Fibroblast of lung (primary cell): ENCODE data around the gene MIA2. TPM values are rescaled to one million over a fixed set of nuclear protein-coding genes. Genes with fewer than 3 reads are reported as not detected.
"Not testable (repeated sequence)": the region's sequence is repeated elsewhere in the genome, so short reads cannot be mapped to it uniquely, and the experiment has no call there.

Experiments used
- DNase-seq, 2 donors: peaks; one replicate each; pipeline versions ENCODE4 v3.0.0 to v3.0.0-alpha.2; 2010; ENCODE audit warnings: low read depth in 2 of 2
- H2AFZ ChIP-seq: 2 replicates; pipeline ENCODE4 v1.5.1; 2012; ENCODE audit warnings: low read length, control low read depth, inconsistent platforms
- H3K27ac ChIP-seq: 2 replicates; pipeline ENCODE4 v1.5.1; 2011; ENCODE audit warnings: low read length, control low read depth; ENCODE audit not compliant: insufficient read depth
- H3K27me3 ChIP-seq: 2 replicates; pipeline ENCODE4 v1.5.1; 2011; ENCODE audit warnings: mild to moderate bottlenecking, low read length; ENCODE audit not compliant: control insufficient read depth, insufficient read depth
- H3K36me3 ChIP-seq: 2 replicates; pipeline ENCODE4 v1.5.1; 2011; ENCODE audit warnings: low read length; ENCODE audit not compliant: control insufficient read depth, insufficient read depth
- H3K4me1 ChIP-seq: 2 replicates; pipeline ENCODE4 v1.5.1; 2011; ENCODE audit warnings: low read length; ENCODE audit not compliant: control insufficient read depth, insufficient read depth; ENCODE audit errors: extremely low read depth
- H3K4me2 ChIP-seq: 2 replicates; pipeline ENCODE4 v1.5.1; 2011; ENCODE audit warnings: low read length, control low read depth; ENCODE audit not compliant: insufficient read depth; ENCODE audit errors: extremely low read depth
- H3K4me3 ChIP-seq, 4 experiments: fragments of 200-600 bp in 1 of 4; sonication (generic) in 1 of 4; replicated peaks in 1 of 4; 2 replicates each; pipeline ENCODE4 v1.5.1; 2011 to 2016; ENCODE audit warnings: low read length in 4 of 4, low read depth in 3 of 4, mild to moderate bottlenecking in 3 of 4, control low read depth in 2 of 4, inconsistent platforms in 1 of 4, mixed read lengths in 1 of 4; ENCODE audit not compliant: insufficient read depth in 1 of 4; ENCODE audit errors: control extremely low read depth in 1 of 4
- H3K79me2 ChIP-seq: 2 replicates; pipeline ENCODE4 v1.5.1; 2012; ENCODE audit warnings: mild to moderate bottlenecking, low read length, inconsistent platforms; ENCODE audit not compliant: control insufficient read depth, insufficient read depth
- H3K9ac ChIP-seq: 2 replicates; pipeline ENCODE4 v1.5.1; 2011; ENCODE audit warnings: mild to moderate bottlenecking, low read length, control low read depth; ENCODE audit not compliant: insufficient read depth
- H3K9me3 ChIP-seq: 2 replicates; pipeline ENCODE4 v1.5.1; 2012; ENCODE audit warnings: low read depth, low read length; ENCODE audit not compliant: control insufficient read depth, insufficient read depth
- H4K20me1 ChIP-seq: 2 replicates; pipeline ENCODE4 v1.5.1; 2011; ENCODE audit warnings: low read length; ENCODE audit not compliant: control insufficient read depth, insufficient read depth; ENCODE audit errors: extremely low read depth
- EZH2 ChIP-seq: IDR thresholded peaks from 2 replicates; pipeline ENCODE4 v1.5.1; 2012; ENCODE audit warnings: low read length, control low read depth, mild to moderate bottlenecking; ENCODE audit errors: missing control alignments
- polyA plus RNA-seq, 2 donors: library from polyadenylated mRNA; depleted of rRNA in 1 of 2; stranded (reverse) in 1 of 2; unstranded in 1 of 2; fragments of >200 nt; gene quantifications; 2 replicates each; pipeline ENCODE4 v1.2.1, GENCODE V29; 2011 to 2012; ENCODE audit warnings: missing spikeins in 1 of 2
- total RNA-seq: library from RNA; depleted of rRNA; stranded (reverse); fragments of >200 nt; gene quantifications from 2 replicates; pipeline ENCODE4 v1.2.1, GENCODE V29; 2014
- TF ChIP-seq, protein P1 (sequence below), 2 donors: IDR thresholded peaks in 1 of 2; conservative IDR thresholded peaks in 1 of 2; 1 replicate in 1 of 2; 2 replicates in 1 of 2; pipeline ENCODE4 v1.5.1; 2011 to 2012; ENCODE audit warnings: low read length in 2 of 2, control low read depth in 1 of 2, inconsistent platforms in 1 of 2, low read depth in 1 of 2, mild to moderate bottlenecking in 1 of 2

Gene MIA2
- total and polyA plus RNA-seq, 2 donors (not counting 1 experiment from before 2014, with no cell fraction given), result 9.7 to 15.0 TPM

DNA sequence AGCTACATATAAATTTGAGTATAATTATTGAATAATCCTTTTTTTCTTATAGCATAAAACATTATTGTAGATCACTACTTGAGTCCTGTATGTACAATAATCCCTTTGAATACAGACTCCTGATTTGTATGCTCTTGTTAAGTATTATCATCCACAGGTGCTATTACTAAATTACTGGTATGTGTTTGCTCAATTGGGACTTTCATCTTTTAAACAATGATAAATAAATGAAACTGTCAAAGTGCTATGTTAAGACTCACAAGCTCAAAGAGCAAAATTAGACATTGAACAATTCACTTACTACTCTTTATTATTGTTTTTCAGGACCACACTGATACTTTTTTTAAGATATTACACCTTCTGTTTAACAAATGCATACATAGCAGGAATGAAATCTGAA is 17.8 kb downstream of the MIA2 start:
- Histone ChIP-seq H3K36me3 (no peaks in the 10 kb centered on the region), H3K9ac (no peak overlapping the region), H3K27me3 (no peaks in the 10 kb centered on the region), H3K79me2 (no peaks in the 10 kb centered on the region), H3K4me3 (no peak overlapping the region), H4K20me1 (no peaks in the 10 kb centered on the region), H3K4me2 (no peak overlapping the region), H3K27ac (no peak overlapping the region), H2AFZ (no peak overlapping the region), H3K9me3 (no peaks in the 10 kb centered on the region), H3K4me1 (peaks cover 2% of the 10 kb centered on the region)
- DNase-seq, result no peak
- TF ChIP-seq, protein P1, sequence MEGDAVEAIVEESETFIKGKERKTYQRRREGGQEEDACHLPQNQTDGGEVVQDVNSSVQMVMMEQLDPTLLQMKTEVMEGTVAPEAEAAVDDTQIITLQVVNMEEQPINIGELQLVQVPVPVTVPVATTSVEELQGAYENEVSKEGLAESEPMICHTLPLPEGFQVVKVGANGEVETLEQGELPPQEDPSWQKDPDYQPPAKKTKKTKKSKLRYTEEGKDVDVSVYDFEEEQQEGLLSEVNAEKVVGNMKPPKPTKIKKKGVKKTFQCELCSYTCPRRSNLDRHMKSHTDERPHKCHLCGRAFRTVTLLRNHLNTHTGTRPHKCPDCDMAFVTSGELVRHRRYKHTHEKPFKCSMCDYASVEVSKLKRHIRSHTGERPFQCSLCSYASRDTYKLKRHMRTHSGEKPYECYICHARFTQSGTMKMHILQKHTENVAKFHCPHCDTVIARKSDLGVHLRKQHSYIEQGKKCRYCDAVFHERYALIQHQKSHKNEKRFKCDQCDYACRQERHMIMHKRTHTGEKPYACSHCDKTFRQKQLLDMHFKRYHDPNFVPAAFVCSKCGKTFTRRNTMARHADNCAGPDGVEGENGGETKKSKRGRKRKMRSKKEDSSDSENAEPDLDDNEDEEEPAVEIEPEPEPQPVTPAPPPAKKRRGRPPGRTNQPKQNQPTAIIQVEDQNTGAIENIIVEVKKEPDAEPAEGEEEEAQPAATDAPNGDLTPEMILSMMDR (conservative IDR thresholded peaks at IDR 0.05 in 1 of 2, IDR thresholded peaks at IDR 0.05 in 1 of 2; ENCODE audit: low read depth in 1 of 2, low read length in 2 of 2), result no peak
- TF ChIP-seq EZH2, result no peak

DNA sequence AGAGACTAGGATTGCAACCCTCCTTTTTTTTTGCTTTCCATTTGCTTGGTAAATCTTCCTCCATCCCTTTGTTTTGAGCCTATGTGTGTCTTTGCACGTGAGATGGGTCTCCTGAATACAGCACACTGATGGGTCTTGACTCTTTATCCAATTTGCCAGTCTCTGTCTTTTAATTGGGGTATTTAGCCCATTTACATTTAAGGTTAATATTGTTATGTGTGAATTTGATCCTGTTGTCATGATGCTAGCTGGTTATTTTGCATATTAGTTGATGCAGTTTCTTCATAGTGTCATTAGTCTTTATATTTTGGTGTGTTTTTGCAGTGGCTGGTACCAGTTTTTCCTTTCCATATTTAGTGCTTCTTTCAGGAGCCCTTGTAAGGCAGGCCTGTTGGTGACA is 23.7 kb downstream of the MIA2 start:
- H4K20me1 ChIP-seq, DNase-seq, H3K79me2 ChIP-seq, H3K4me3 ChIP-seq, H3K4me1 ChIP-seq, H2AFZ ChIP-seq, H3K27ac ChIP-seq, H3K4me2 ChIP-seq, H3K27me3 ChIP-seq, H3K9ac ChIP-seq, H3K9me3 ChIP-seq, H3K36me3 ChIP-seq: not testable (repeated sequence)

DNA sequence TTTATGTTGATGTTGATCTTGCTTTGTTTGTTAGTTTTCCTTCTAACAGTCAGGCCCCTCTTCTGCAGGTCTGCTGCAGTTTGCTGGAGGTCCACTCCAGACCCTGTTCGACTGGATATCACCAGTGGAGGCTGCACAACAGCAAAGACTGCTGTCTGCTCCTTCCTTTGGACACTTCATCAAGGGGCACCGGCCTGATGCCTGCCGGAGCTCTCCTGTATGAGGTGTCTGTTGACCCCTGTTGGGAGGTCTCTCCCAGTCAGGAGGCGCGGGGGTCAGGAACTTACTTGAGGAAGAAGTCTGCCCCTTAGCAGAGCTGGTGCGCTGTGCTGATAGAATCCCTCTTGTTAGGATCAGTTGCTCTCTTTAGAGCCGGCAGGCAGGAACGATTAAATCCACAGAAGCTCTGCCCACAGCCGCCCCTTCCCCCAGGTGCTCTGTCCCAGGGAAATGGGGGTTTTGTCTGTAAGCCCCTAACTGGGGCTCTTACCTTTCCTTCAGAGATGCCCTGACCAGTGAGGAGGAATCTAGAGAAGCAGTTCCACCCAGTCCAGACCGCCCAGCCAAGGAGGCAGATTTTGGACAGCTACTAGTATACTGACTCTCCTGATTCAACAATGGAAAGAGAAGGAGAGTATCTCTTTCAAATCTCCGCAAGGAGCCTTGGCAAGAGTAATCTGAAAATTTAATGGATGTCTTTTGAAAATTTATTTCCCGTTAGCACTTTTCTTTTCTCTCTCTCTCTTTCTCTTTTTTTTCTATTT is 25.2 kb downstream of the MIA2 start:
- Histone ChIP-seq H3K79me2 (no peaks in the 10 kb centered on the region), H3K27me3 (no peaks in the 10 kb centered on the region), H3K36me3 (no peaks in the 10 kb centered on the region), H3K4me1 (no peaks in the 10 kb centered on the region), H4K20me1 (no peaks in the 10 kb centered on the region), H3K9ac (no peak overlapping the region), H3K4me2 (no peak overlapping the region), H3K27ac (no peak overlapping the region), H3K4me3 (no peak overlapping the region), H2AFZ (no peak overlapping the region), H3K9me3 (no peaks in the 10 kb centered on the region)
- TF ChIP-seq, protein P1 (conservative IDR thresholded peaks at IDR 0.05 in 1 of 2, IDR thresholded peaks at IDR 0.05 in 1 of 2; ENCODE audit: low read depth in 1 of 2, low read length in 2 of 2), result no peak
- DNase-seq, result no peak

DNA sequence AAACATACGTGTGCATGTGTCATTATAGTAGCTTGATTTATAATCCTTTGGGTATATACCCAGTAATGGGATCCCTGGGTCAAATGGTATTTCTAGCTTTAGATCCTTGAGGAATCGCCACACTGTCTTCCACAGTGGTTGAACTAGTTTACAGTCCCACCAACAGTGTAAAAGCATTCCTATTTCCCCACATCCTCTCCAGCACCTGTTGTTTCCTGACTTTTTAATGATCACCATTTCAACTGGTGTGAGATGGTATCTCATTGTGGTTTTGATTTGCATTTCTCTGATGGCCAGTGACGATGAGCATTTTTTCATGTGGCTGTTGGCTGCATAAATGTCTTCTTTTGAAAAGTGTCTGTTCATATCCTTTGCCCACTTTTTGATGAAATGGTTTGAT is 26.4 kb downstream of the MIA2 start:
- not testable (repeated sequence) for DNase-seq, H3K9ac ChIP-seq, H3K4me3 ChIP-seq, H3K4me2 ChIP-seq, H3K9me3 ChIP-seq, H3K79me2 ChIP-seq, H4K20me1 ChIP-seq, H3K4me1 ChIP-seq, H2AFZ ChIP-seq, H3K27me3 ChIP-seq, H3K36me3 ChIP-seq, H3K27ac ChIP-seq

DNA sequence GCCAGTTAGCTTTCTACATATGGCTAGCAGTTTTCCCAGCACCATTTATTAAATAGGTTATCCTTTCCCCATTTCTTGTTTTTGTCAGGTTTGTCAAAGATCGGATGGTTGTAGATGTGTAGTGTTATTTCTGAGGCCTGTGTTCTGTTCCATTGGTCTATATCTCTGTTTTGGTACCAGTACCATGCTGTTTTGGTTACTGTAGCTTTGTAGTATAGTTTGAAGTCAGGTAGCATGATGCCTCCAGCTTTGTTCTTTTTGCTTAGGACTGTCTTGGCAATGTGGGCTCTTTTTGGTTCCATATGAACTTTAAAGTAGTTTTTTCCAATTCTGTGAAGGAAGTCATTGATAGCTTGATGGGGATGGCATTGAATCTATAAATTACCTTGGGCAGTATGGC is 28.5 kb downstream of the MIA2 start:
- H2AFZ ChIP-seq, H3K27ac ChIP-seq, H3K4me1 ChIP-seq, H4K20me1 ChIP-seq, H3K79me2 ChIP-seq, DNase-seq, H3K36me3 ChIP-seq, H3K4me2 ChIP-seq, H3K27me3 ChIP-seq, H3K9me3 ChIP-seq, H3K4me3 ChIP-seq, H3K9ac ChIP-seq: not testable (repeated sequence)
